GM18511 (cell line): Measurements from ENCODE around the gene S100A1.
"Not testable (repeated sequence)": the region's sequence is repeated elsewhere in the genome, so short reads cannot be mapped to it uniquely, and the experiment has no call there.

Experiments
- ATAC-seq: cut with Tn5 transposase; IDR thresholded peaks from one replicate; pipeline ENCODE4 v1.9.1; 2021; ENCODE audit warnings: mild to moderate bottlenecking, moderate library complexity; ENCODE audit not compliant: unreplicated experiment

Gene S100A1

GRCh38 chr1:153651771-153652170 lies 23.5 kb downstream of the S100A1 start:
- ATAC-seq: no peak

GRCh38 chr1:153652805-153653500 lies 24.7 kb downstream of the S100A1 start:
- no peak for ATAC-seq

GRCh38 chr1:153655333-153655732 lies 27.1 kb downstream of the S100A1 start:
- ATAC-seq: no peak

GRCh38 chr1:153658400-153659174 lies 30.4 kb downstream of the S100A1 start, which contains the start of gene SNAPIN:
TSS of gene SNAPIN (plus strand) at chr1:153658703. CDS start at chr1:153658744, 41 bp downstream.
- ATAC-seq: peak; percentile 94

GRCh38 chr1:153659175-153659534 lies 30.9 kb downstream of the S100A1 start:
- ATAC-seq: no peak

- no peak for ATAC-seq
These were observed 31.4 kb downstream of the S100A1 start for GRCh38 chr1:153659656-153660055.

- no peak for ATAC-seq
These were observed 33.0 kb downstream of the S100A1 start for GRCh38 chr1:153661111-153661708.

- no peak for ATAC-seq
These were observed 34.0 kb downstream of the S100A1 start for GRCh38 chr1:153662269-153662668.

GRCh38 chr1:153663211-153663610 lies 35.0 kb downstream of the S100A1 start:
- ATAC-seq: no peak

- ATAC-seq: no peak
These were observed 39.2 kb downstream of the S100A1 start for GRCh38 chr1:153667439-153667838.

GRCh38 chr1:153668672-153669071 lies 40.4 kb downstream of the S100A1 start:
- ATAC-seq: not testable (repeated sequence)

GRCh38 chr1:153669606-153670005 lies 41.4 kb downstream of the S100A1 start:
- ATAC-seq: no peak

GRCh38 chr1:153670257-153670858 lies 42.1 kb downstream of the S100A1 start:
- no peak for ATAC-seq

GRCh38 chr1:153670859-153671627 lies 42.8 kb downstream of the S100A1 start, which contains the start of gene ILF2:
TSS of gene ILF2 (minus strand) at chr1:153670993. CDS start at chr1:153670922, 71 bp downstream.
- ATAC-seq: peak; percentile 87

GRCh38 chr1:153671628-153672353 lies 43.6 kb downstream of the S100A1 start:
- ATAC-seq: peak; percentile 37

- ATAC-seq: no peak
These were observed 45.3 kb downstream of the S100A1 start for GRCh38 chr1:153673511-153673910.

GRCh38 chr1:153677718-153678518 lies 49.7 kb downstream of the S100A1 start:
- ATAC-seq: no peak

- ATAC-seq: no peak
These were observed 50.5 kb downstream of the S100A1 start, which contains the start of gene NPR1 for GRCh38 chr1:153678519-153679336. TSS of gene NPR1 (plus strand) at chr1:153678688. CDS start at chr1:153679109, 421 bp downstream.
